OCI-LY1 (cell line): ENCODE measurements around the gene FAM83D.

ENCODE experiments used
- CTCF ChIP-seq: fragments of 200-600 bp; sonication (generic), shearing (Covaris generic); IDR thresholded peaks from 2 replicates; pipeline ENCODE4 v1.5.1; 2017; ENCODE audit warnings: mild to moderate bottlenecking, antibody characterized with exemption, low read length, moderate library complexity, mixed read lengths
- EZH2 ChIP-seq: fragments of 200-600 bp; sonication (generic), shearing (Covaris generic); IDR thresholded peaks from 2 replicates; pipeline ENCODE4 v1.8.0; 2017; ENCODE audit warnings: borderline replicate concordance, mixed run types, mild to moderate bottlenecking, antibody characterized with exemption, low read length, moderate library complexity, mixed read lengths

- TF ChIP-seq CTCF, result no peak
- TF ChIP-seq EZH2, result no peak
Observed at GRCh38 chr20:38999217-38999616, 73.0 kb downstream of the FAM83D start.
